ENCODE measurements around the gene C6orf141.

DNA sequence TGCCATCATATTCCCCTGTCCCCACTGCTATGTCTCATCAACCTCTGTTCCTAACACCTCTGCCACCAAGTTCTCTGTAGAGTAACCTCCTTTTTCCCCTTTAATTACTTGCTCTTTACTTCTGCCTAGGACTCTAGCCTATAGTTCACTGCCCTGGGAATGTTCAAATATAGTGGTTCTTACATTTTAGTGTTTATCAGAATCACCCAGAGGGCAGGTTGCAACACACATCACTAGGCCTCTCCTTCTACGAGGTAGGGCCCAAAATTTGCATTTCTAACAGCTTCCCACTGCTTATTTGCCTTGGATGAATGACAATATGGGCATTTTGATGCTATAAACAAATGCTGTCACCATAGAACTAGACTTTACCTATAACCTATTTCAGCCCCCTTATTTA lies 23.1 kb upstream of the C6orf141 start:
- TF ChIP-seq POLR2AphosphoS5 (IDR thresholded peaks at IDR 0.05; ENCODE audit: low read depth, low read length) (no peak), POLR2A (IDR thresholded peaks at IDR 0.05; ENCODE audit: low read depth, low read length) (no peak), TAF1 (IDR thresholded peaks at IDR 0.05; ENCODE audit: low read depth, low read length) (no peak), PAX5 (IDR thresholded peaks at IDR 0.05; ENCODE audit: insufficient read depth, low read length, severe bottlenecking) (no peak), SPI1 (IDR thresholded peaks at IDR 0.05; ENCODE audit: low read depth, low read length) (no peak)

All from GM12891 (cell line).